Measurements from ENCODE around the gene EIF3F. TPM values are rescaled to one million over a fixed set of nuclear protein-coding genes. Genes with fewer than 3 reads are reported as not detected.

The EIF3F gene
- polyA plus RNA-seq, 2 of the 4 experiments (the other 2 are of a cell fraction) = 119 to 293 TPM

GRCh38 chr11:8019314-8020243 is 32.4 kb downstream of the EIF3F start:
- Histone ChIP-seq H3K4me1 (no peaks in the 10 kb centered on the region; the same call in 2 of the 3 replicates), H3K27ac (peak overlapping the region in 1 of 2 experiments; percentile 71; a peak in 3 of 6 replicates), H3K4me2 (peak overlapping the region; percentile 100), H3K9me3 (no peaks in the 10 kb centered on the region), H3K4me3 (peak overlapping the region; percentile 61)
- DNase-seq (ENCODE audit: low read depth in 1 of 2, low spot score in 1 of 2) (peak in 1 of 2 experiments; percentile 28), ATAC-seq (peak; percentile 52 to 59), FAIRE-seq (no peak)
- POLR2A ChIA-PET = interaction anchor here (0.5 kb wide), 1 partner anchor 1344 kb away, joined by 3 read pairs; no protein-coding TSS in a partner anchor
- no peak for TF ChIP-seq SMC3 (IDR thresholded peaks at IDR 0.05)
- peak; percentile 98 for TF ChIP-seq RNF2 (IDR thresholded peaks at IDR 0.05; ENCODE audit: borderline replicate concordance, low read depth)
- no peak for TF ChIP-seq HOXB13 (CRISPR knock-in tag; IDR thresholded peaks at IDR 0.05; ENCODE audit: low read depth)
- no peak for TF ChIP-seq JUNB (IDR thresholded peaks at IDR 0.05)
- TF ChIP-seq KDM1A (IDR thresholded peaks at IDR 0.05; ENCODE audit: low read depth) = no peak
- TF ChIP-seq NFE2L2 (conservative IDR thresholded peaks at IDR 0.05; ENCODE audit: low read length) = no peak
- TF ChIP-seq REST (IDR thresholded peaks at IDR 0.05) = no peak
- no peak for TF ChIP-seq CHD4 (IDR thresholded peaks at IDR 0.05; ENCODE audit: borderline replicate concordance)
- peak; percentile 97 for TF ChIP-seq CBX8 (IDR thresholded peaks at IDR 0.05)
- TF ChIP-seq CHD2 (IDR thresholded peaks at IDR 0.05; ENCODE audit: low read length, partially characterized antibody) = no peak
- CTCF ChIA-PET = interaction anchor here (1.4 to 8.5 kb wide), 5 partner anchors 13 to 79 kb away, joined by 3 to 112 read pairs (median 43); no protein-coding TSS in a partner anchor
- WGBS (ENCODE audit: missing lambda C conversion rate) = 4% methylated on average over 25 of the region's 84 CpGs

- WGBS (ENCODE audit: missing lambda C conversion rate) = 76% methylated on average over 7 of the region's 7 CpGs
- Histone ChIP-seq H3K27ac (no peak overlapping the region), H3K4me1 (no peaks in the 10 kb centered on the region; the same call in 2 of the 3 replicates), H3K9me3 (no peaks in the 10 kb centered on the region), H3K4me2 (peak overlapping the region; percentile 100), H3K4me3 (peak overlapping the region; percentile 61; the same call in 2 of the 3 replicates)
- TF ChIP-seq HOXA7 (CRISPR knock-in tag; IDR thresholded peaks at IDR 0.05) (no peak), TFCP2L1 (CRISPR knock-in tag; IDR thresholded peaks at IDR 0.05) (no peak), CBX8 (IDR thresholded peaks at IDR 0.05) (peak; percentile 75; the same call in 1 of the 2 replicates), KDM1A (IDR thresholded peaks at IDR 0.05; ENCODE audit: low read depth) (no peak), RAD21 (conservative IDR thresholded peaks at IDR 0.05 in 1 of 2, IDR thresholded peaks at IDR 0.05 in 1 of 2) (no peak), ZSCAN20 (CRISPR knock-in tag; IDR thresholded peaks at IDR 0.05) (no peak), SREBF2 (IDR thresholded peaks at IDR 0.05) (no peak)
- FAIRE-seq (no peak), DNase-seq (ENCODE audit: low read depth in 1 of 2, low spot score in 1 of 2) (no peak), ATAC-seq (no peak)
- ChIA-PET POLR2A (no interaction called here), CTCF (interaction anchor here (0.7 to 8.5 kb wide), 6 partner anchors 10 to 79 kb away, joined by 3 to 112 read pairs (median 24); partner anchors contain the start of gene TUB)
These were observed 33.1 kb downstream of the EIF3F start for GRCh38 chr11:8020244-8020597.

GRCh38 chr11:8021920-8022319 is 34.8 kb downstream of the EIF3F start:
- no peaks in the 10 kb centered on the region for H3K9me3 ChIP-seq
- ATAC-seq (no peak), DNase-seq (ENCODE audit: low read depth in 1 of 2, low spot score in 1 of 2) (no peak), FAIRE-seq (no peak)
- H3K4me2 ChIP-seq = no peak overlapping the region
- ChIA-PET CTCF (interaction anchor here (0.7 to 8.5 kb wide), 9 partner anchors 8 to 174 kb away, joined by 3 to 112 read pairs (median 4); no protein-coding TSS in a partner anchor), POLR2A (interaction anchor here (1.0 kb wide), 1 partner anchor 382 kb away, joined by 3 read pairs; no protein-coding TSS in a partner anchor)
- no peak overlapping the region for H3K4me3 ChIP-seq
- H3K27ac ChIP-seq = no peak overlapping the region
- WGBS (ENCODE audit: missing lambda C conversion rate) = 72% methylated on average over 1 of the region's 1 CpG
- H3K4me1 ChIP-seq = no peaks in the 10 kb centered on the region; the same call in 2 of the 3 replicates
- TF ChIP-seq KDM5A (IDR thresholded peaks at IDR 0.05) = no peak
- TF ChIP-seq CTCF (IDR thresholded peaks at IDR 0.05) = no peak
- no peak for TF ChIP-seq CBX8 (IDR thresholded peaks at IDR 0.05)
- TF ChIP-seq HOXA7 (CRISPR knock-in tag; IDR thresholded peaks at IDR 0.05) = no peak
- TF ChIP-seq TFCP2L1 (CRISPR knock-in tag; IDR thresholded peaks at IDR 0.05) = no peak
- no peak for TF ChIP-seq KDM1A (IDR thresholded peaks at IDR 0.05; ENCODE audit: low read depth)
- TF ChIP-seq FOSL2 (IDR thresholded peaks at IDR 0.05) = no peak
- TF ChIP-seq FOSL2 (CRISPR knock-in tag; IDR thresholded peaks at IDR 0.05) = no peak
- TF ChIP-seq RFX5 (IDR thresholded peaks at IDR 0.05) = no peak
- no peak for TF ChIP-seq RNF2 (IDR thresholded peaks at IDR 0.05; ENCODE audit: borderline replicate concordance, low read depth)
- no peak for TF ChIP-seq HOXB5 (CRISPR knock-in tag; IDR thresholded peaks at IDR 0.05)
- TF ChIP-seq MAFK (IDR thresholded peaks at IDR 0.05; ENCODE audit: partially characterized antibody) = no peak
- TF ChIP-seq ZNF302 (CRISPR knock-in tag; IDR thresholded peaks at IDR 0.05) = no peak
- no peak for TF ChIP-seq SREBF2 (IDR thresholded peaks at IDR 0.05)
- TF ChIP-seq HMGXB4 (CRISPR knock-in tag; IDR thresholded peaks at IDR 0.05; ENCODE audit: borderline replicate concordance) = no peak

Measured in A549 (cell line).